NB4 (cell line): ENCODE data around the gene LCT.
"Not testable (repeated sequence)": the region's sequence is repeated elsewhere in the genome, so short reads cannot be mapped to it uniquely, and the experiment has no call there.

Experiments
- DNase-seq: peaks from one replicate; pipeline ENCODE4 v3.0.0; 2010; ENCODE audit warnings: low read depth
- H3K4me3 ChIP-seq: one replicate; pipeline ENCODE4 v1.5.1; 2011; ENCODE audit warnings: mild to moderate bottlenecking, low read depth, low read length, moderate library complexity
- MYC ChIP-seq: IDR thresholded peaks from 2 replicates; pipeline ENCODE4 v1.6.1; 2011; ENCODE audit warnings: low read depth, low read length
- POLR2A ChIP-seq: IDR thresholded peaks from 2 replicates; pipeline ENCODE4 v1.6.1; 2011; ENCODE audit warnings: mild to moderate bottlenecking; ENCODE audit not compliant: insufficient read length; ENCODE audit errors: extremely low read depth
- TF ChIP-seq, protein P1 (sequence below): IDR thresholded peaks from one replicate; pipeline ENCODE4 v1.5.1; 2012; ENCODE audit warnings: low read depth, low read length
- TF ChIP-seq, protein P2 (sequence below): IDR thresholded peaks from 2 replicates; pipeline ENCODE4 v1.6.1; 2011; ENCODE audit warnings: low read depth, low read length

LCT gene

DNA sequence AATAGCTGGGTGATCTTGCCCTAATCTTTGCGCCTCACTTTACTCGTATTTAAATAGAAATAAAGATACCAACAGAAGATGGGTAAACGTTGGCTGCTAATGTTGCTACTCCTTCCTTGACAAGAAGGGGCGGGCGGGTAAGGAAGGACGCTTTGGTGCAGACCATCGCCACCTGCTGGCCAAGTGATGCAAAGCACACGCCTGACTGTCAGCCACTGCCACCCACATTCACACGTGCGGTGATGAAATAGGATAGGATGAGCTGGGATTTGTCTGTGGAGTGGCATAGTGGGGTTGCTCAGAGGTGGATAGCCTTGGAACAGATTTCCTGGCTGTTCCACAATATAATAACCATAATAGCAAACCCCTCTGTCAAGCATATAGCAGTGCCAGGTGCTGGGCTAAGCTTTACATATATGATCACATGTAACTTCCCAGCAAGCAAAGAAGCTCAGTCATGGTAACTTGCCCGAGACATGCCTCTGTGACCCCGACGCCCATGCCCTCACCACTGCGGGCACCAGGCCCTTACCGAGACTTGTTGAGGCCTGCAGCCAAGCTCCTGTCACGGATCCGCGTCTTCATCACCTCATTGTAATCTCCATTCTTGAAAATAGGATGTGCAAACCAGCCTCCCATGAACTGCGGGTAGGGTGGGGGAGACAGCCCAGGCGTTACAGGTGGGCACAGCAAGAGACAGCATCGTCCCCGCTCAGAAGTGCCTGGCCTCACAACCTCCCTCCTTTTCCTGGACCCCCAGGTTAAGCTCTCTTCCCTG, 39.3 kb downstream of the LCT start:
- H3K4me3 ChIP-seq = no peak overlapping the region
- DNase-seq = peak; percentile 85
- TF ChIP-seq, protein P1, sequence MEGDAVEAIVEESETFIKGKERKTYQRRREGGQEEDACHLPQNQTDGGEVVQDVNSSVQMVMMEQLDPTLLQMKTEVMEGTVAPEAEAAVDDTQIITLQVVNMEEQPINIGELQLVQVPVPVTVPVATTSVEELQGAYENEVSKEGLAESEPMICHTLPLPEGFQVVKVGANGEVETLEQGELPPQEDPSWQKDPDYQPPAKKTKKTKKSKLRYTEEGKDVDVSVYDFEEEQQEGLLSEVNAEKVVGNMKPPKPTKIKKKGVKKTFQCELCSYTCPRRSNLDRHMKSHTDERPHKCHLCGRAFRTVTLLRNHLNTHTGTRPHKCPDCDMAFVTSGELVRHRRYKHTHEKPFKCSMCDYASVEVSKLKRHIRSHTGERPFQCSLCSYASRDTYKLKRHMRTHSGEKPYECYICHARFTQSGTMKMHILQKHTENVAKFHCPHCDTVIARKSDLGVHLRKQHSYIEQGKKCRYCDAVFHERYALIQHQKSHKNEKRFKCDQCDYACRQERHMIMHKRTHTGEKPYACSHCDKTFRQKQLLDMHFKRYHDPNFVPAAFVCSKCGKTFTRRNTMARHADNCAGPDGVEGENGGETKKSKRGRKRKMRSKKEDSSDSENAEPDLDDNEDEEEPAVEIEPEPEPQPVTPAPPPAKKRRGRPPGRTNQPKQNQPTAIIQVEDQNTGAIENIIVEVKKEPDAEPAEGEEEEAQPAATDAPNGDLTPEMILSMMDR = peak; percentile 98
- TF ChIP-seq, protein P2, sequence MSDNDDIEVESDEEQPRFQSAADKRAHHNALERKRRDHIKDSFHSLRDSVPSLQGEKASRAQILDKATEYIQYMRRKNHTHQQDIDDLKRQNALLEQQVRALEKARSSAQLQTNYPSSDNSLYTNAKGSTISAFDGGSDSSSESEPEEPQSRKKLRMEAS = peak; percentile 94
- no peak for TF ChIP-seq POLR2A
- peak; percentile 54 for TF ChIP-seq MYC

DNA sequence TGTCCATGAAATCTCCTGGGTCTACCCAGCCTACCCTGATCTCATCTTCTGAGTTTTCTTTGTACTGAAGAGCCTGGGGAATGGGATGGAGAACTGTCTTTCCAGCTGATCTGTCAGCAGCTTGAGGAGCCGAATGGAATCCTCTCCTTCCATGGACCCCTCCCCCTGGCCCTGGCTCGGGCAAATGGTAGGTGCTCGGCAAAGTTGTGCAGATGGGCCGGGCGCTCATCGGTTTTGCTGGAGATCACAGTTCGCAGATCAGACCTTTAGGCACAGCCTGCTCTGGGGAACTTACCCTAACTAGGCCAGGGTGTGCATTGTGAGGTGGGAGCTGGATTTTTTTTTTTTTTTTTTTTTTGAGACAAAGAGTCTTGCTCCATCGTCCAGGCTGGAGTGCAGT, 40.4 kb downstream of the LCT start:
- no peak overlapping the region for H3K4me3 ChIP-seq
- TF ChIP-seq, protein P1 = no peak
- TF ChIP-seq, protein P2 = no peak
- TF ChIP-seq POLR2A (no peak), MYC (no peak)
- no peak for DNase-seq

DNA sequence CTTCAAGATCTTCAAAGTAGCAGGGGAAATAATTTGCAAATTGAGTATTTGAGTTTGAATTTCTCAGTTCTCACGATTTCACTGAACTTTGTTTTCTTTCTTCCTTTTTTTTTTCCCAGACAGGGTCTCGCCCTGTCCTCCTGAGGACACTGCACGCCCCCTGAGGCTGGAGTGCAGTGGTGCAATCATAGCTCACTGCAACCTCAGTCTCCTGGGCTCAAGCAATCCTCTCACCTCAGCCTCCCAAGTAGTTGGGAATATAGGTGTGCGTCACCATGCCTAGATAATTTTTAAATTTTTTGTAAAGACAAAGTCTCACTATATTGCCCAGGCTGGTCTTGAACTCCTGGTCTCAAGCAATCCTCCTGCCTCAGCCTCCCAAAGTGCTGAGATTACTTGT, 41.3 kb downstream of the LCT start:
- peak; percentile 33 for DNase-seq

DNA sequence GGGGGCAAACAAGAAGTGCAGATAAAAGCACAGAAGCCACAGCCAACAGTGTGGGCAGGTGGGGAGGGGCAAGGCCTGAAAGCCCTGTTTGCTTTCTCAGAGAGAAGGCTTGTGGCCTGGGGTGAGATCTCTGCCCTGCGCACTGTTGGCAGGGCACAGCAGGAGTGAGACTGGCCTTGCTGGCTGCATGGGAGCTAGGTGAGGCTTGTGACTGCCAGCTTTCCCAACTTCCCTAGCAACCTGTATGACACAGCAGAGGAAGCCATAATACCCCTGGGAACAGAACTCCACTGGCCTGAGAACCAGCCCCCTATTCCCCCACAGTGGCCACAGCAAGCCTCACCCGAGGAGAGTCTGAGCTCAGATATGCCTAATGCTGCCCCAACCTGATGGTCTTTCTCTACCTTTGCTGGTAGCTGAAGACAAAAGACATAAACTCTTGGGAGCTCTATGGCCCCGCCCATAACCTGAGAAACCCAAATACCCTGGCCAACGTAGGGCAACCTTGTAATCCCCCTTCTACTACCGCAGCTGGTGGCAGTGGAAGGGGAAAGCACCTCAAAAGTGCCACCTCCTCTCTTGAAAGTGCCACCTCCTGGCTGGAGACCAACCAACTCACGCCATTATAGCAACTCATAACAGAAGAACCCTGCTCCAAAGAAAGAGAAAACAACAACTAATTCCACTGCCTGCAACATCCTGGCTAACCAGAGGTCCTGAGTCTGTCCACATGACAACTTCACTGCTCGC, 44.4 kb downstream of the LCT start:
- no peak overlapping the region for H3K4me3 ChIP-seq
- TF ChIP-seq, protein P2 = no peak
- TF ChIP-seq MYC = no peak
- no peak for TF ChIP-seq POLR2A
- TF ChIP-seq, protein P1 = no peak
- peak; percentile 66 for DNase-seq

More for the DNA sequence above, 41.3 kb downstream of the LCT start:
- not testable (repeated sequence) for H3K4me3 ChIP-seq

DNA sequence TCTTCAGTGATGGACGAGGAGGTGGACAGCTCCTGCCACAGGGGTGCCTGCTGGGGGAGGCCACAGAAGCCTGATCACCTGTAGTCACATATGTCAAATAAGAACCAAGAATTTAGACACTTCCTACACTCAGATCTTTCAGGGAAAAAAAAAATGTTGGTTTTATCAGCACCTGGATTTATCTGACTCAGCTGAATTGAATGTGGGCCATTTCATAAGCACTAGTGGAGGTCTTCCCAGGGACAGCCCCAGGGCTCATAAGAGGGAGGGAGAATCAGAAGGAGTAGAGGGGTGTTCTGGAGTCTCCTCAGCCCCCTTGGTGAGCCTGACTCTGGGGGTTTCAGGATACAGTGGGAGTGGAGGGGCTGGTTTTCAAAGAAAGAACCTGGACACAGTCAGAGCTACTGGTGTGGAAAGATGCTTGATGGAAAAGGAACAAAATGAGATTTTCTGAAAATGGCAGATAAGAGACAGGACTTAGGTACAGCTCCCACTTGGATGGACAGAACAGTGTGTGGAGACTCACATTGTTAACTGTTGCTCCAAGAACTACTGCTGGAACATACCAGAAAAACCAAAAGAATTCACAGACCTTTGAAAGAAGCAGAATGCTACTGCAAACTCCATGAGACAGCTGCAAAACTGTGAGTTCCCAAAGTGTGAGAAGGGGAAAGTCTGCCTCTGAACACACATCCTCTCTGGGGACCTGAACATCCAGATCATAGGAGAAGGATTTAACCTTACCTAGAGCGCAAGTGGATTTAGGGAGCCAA, 45.4 kb downstream of the LCT start:
- TF ChIP-seq MYC (no peak), POLR2A (no peak)
- TF ChIP-seq, protein P1 = no peak
- TF ChIP-seq, protein P2 = no peak
- H3K4me3 ChIP-seq = no peak overlapping the region

DNA sequence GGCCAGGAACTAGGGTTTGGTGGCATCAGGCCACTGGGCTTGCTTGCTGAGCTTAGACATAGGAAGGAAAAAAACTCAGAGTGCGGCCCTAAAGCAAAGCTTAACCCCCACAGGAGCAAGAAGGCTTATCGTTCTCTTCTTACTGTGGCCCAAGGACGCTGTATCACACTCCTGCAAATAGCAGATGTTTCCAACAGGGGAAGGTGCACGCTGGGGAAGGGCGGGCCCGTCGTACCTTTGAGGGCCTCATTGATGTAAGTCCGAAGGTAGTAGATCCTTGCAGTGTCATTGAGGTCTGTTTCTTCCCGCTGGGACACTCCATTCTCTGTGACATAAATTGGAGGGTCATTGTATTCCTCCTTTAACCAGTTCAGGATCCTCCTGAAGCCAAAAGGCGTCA, 46.6 kb downstream of the LCT start:
- TF ChIP-seq MYC (no peak), POLR2A (no peak)
- TF ChIP-seq, protein P1 = no peak
- TF ChIP-seq, protein P2 = no peak
- H3K4me3 ChIP-seq = no peak overlapping the region
- no peak for DNase-seq

More for the DNA sequence above, 45.4 kb downstream of the LCT start:
- no peak for DNase-seq
